A549 (cell line): ENCODE data around the gene TBC1D22A. TPM values are rescaled to one million over a fixed set of nuclear protein-coding genes. Genes with fewer than 3 reads are reported as not detected.
A peak's percentile ranks its signal among the peaks of the same experiment; 100 is the strongest.

Experiments
- ATAC-seq, 2 experiments: fragments of 200-7000 bp in 1 of 2; fragments of >200 bp in 1 of 2; cut with Nextera tagmentation in 1 of 2; cut with Tn5 transposase in 1 of 2; 3 replicates each; pipeline versions ENCODE4 v1.8.0 to v1.9.1; 2018 to 2020; ENCODE audit warnings: mild to moderate bottlenecking in 1 of 2, moderate library complexity in 1 of 2
- CTCF ChIA-PET: fragments of 300-600 bp; sonication (Branson Sonifier 250); formaldehyde crosslinking; extraction: SDS; loops from one replicate; lab custom pipeline; 2021; ENCODE audit warnings: antibody characterized with exemption, inconsistent platforms; lab: Yijun Ruan, JAX
- POLR2A ChIA-PET: fragments of 350-600 bp; formaldehyde crosslinking; extraction: SDS; loops from one replicate; lab custom pipeline; 2021; ENCODE audit warnings: antibody characterized with exemption, inconsistent platforms; lab: Yijun Ruan, JAX
- DNase-seq, 2 experiments: peaks; one replicate each; pipeline versions ENCODE4 v3.0.0 to v3.0.0-alpha.2; 2011 to 2016; ENCODE audit warnings: low read depth in 1 of 2, low spot score in 1 of 2
- FAIRE-seq: peaks from 2 replicates; lab custom pipeline; 2011; peaks lifted over from hg19 to GRCh38; lab: Jason Lieb, UNC
- H3K27ac ChIP-seq, 2 experiments: fragments of >200 bp; sonication (Bioruptor Twin); formaldehyde crosslinking; 3 replicates each; pipeline ENCODE4 v1.5.1; 2016 to 2017
- H3K4me1 ChIP-seq: fragments of >200 bp; sonication (Bioruptor Twin); formaldehyde crosslinking; 3 replicates; pipeline ENCODE4 v1.6.1; 2016
- H3K4me2 ChIP-seq: fragments of >200 bp; sonication (Bioruptor Twin); formaldehyde crosslinking; 3 replicates; pipeline ENCODE4 v1.6.1; 2016
- H3K4me3 ChIP-seq: fragments of >200 bp; sonication (Bioruptor Twin); formaldehyde crosslinking; 3 replicates; pipeline ENCODE4 v1.5.1; 2016
- H3K9me3 ChIP-seq: fragments of >200 bp; sonication (Bioruptor Twin); formaldehyde crosslinking; 3 replicates; pipeline ENCODE4 v1.6.1; 2016
- CBX2 ChIP-seq: fragments of 200-600 bp; sonication (generic); IDR thresholded peaks from 2 replicates; pipeline ENCODE4 v1.6.1; 2016; ENCODE audit warnings: low read depth, mild to moderate bottlenecking, borderline replicate concordance
- CBX8 ChIP-seq: fragments of 200-600 bp; sonication (generic); IDR thresholded peaks from 2 replicates; pipeline ENCODE4 v1.6.1; 2016
- CHD4 ChIP-seq: fragments of 200-600 bp; sonication (generic); IDR thresholded peaks from 2 replicates; pipeline ENCODE4 v1.6.1; 2016; ENCODE audit warnings: antibody characterized with exemption, mild to moderate bottlenecking, borderline replicate concordance
- EHF ChIP-seq: fragments of 250-450 bp; sonication (Bioruptor Pico); IDR thresholded peaks from 2 replicates; pipeline ENCODE4 v1.5.0; 2020; ENCODE audit warnings: mild to moderate bottlenecking
- EHMT2 ChIP-seq: fragments of 200-600 bp; sonication (generic); IDR thresholded peaks from 2 replicates; pipeline ENCODE4 v1.6.1; 2016; ENCODE audit warnings: antibody characterized with exemption, low read depth, mild to moderate bottlenecking, moderate library complexity
- EP300 ChIP-seq, 2 experiments: fragments of >200 bp; sonication (Bioruptor Twin); formaldehyde crosslinking; IDR thresholded peaks; 2 replicates in 1 of 2; 3 replicates in 1 of 2; pipeline ENCODE4 v1.6.1; 2016 to 2017
- ESRRA ChIP-seq: fragments of 150-350 bp; IDR thresholded peaks from 2 replicates; pipeline ENCODE4 v1.6.1; 2014; ENCODE audit warnings: mild to moderate bottlenecking, low read length, borderline replicate concordance
- FOSB ChIP-seq: fragments of 250-450 bp; sonication (Bioruptor Pico); IDR thresholded peaks from 2 replicates; pipeline ENCODE4 v1.5.0; 2020; ENCODE audit warnings: mild to moderate bottlenecking, moderate library complexity
- FOXS1 ChIP-seq: fragments of 250-450 bp; sonication (Bioruptor Pico); IDR thresholded peaks from 2 replicates; pipeline ENCODE4 v1.5.0; 2020; ENCODE audit warnings: mild to moderate bottlenecking, moderate library complexity
- GATA3 ChIP-seq: IDR thresholded peaks from 2 replicates; pipeline ENCODE4 v1.6.1; 2012; ENCODE audit warnings: borderline replicate concordance
- HEYL ChIP-seq: fragments of 250-450 bp; sonication (Bioruptor Pico); IDR thresholded peaks from 2 replicates; pipeline ENCODE4 v1.8.0; 2021; ENCODE audit warnings: mild to moderate bottlenecking, moderate library complexity
- JUN ChIP-seq, 2 experiments: fragments of >200 bp; sonication (Bioruptor Twin); formaldehyde crosslinking; IDR thresholded peaks; 2 replicates in 1 of 2; 3 replicates in 1 of 2; pipeline ENCODE4 v1.6.1; 2016 to 2017
- JUNB ChIP-seq: fragments of >200 bp; sonication (Bioruptor Twin); formaldehyde crosslinking; IDR thresholded peaks from 2 replicates; pipeline ENCODE4 v1.6.1; 2016
- KDM5A ChIP-seq: fragments of 200-600 bp; sonication (generic); IDR thresholded peaks from 2 replicates; pipeline ENCODE4 v1.6.1; 2016; ENCODE audit warnings: antibody characterized with exemption, mild to moderate bottlenecking
- MAZ ChIP-seq: fragments of 150-350 bp; IDR thresholded peaks from 2 replicates; pipeline ENCODE4 v1.6.1; 2014; ENCODE audit warnings: antibody characterized with exemption, low read depth, low read length, borderline replicate concordance
- NPAS2 ChIP-seq: fragments of 250-450 bp; sonication (Bioruptor Pico); IDR thresholded peaks from 2 replicates; pipeline ENCODE4 v1.8.0; 2022; ENCODE audit warnings: mild to moderate bottlenecking, moderate library complexity, borderline replicate concordance
- NR3C1 ChIP-seq: fragments of >200 bp; sonication (Bioruptor Twin); formaldehyde crosslinking; IDR thresholded peaks from 3 replicates; pipeline ENCODE4 v1.6.1; 2017
- POLR2A ChIP-seq: IDR thresholded peaks from 2 replicates; pipeline ENCODE4 v1.6.1; 2012; ENCODE audit warnings: mild to moderate bottlenecking, low read length
- POLR2AphosphoS2 ChIP-seq: conservative IDR thresholded peaks from 2 replicates; pipeline ENCODE4 v1.6.1; 2012; ENCODE audit warnings: low read length, improper control_type of control experiment, inconsistent platforms
- RAD21 ChIP-seq, 2 experiments: fragments of >200 bp in 1 of 2; sonication (Bioruptor Twin) in 1 of 2; formaldehyde crosslinking in 1 of 2; IDR thresholded peaks in 1 of 2; conservative IDR thresholded peaks in 1 of 2; 2 replicates in 1 of 2; 3 replicates in 1 of 2; pipeline ENCODE4 v1.6.1; 2012 to 2018; ENCODE audit warnings: inconsistent platforms in 1 of 2
- RCOR1 ChIP-seq: fragments of 150-350 bp; IDR thresholded peaks from 2 replicates; pipeline ENCODE4 v1.6.1; 2014; ENCODE audit warnings: antibody characterized with exemption, low read length, low read depth
- TP53 ChIP-seq: fragments of 250-450 bp; sonication (Bioruptor Pico); IDR thresholded peaks from 2 replicates; pipeline ENCODE4 v1.5.0; 2021; ENCODE audit warnings: mild to moderate bottlenecking, moderate library complexity
- ZC3H11A ChIP-seq: fragments of 450-650 bp; IDR thresholded peaks from 2 replicates; pipeline ENCODE4 v1.6.1; 2014; ENCODE audit warnings: antibody characterized with exemption, mild to moderate bottlenecking
- ZFP36 ChIP-seq: fragments of 450-650 bp; IDR thresholded peaks from 2 replicates; pipeline ENCODE4 v1.6.1; 2014; ENCODE audit warnings: borderline replicate concordance; ENCODE audit not compliant: partially characterized antibody
- ZSCAN20 ChIP-seq: fragments of 250-450 bp; sonication (Bioruptor Pico); IDR thresholded peaks from 2 replicates; pipeline ENCODE4 v1.8.0; 2022; ENCODE audit warnings: mild to moderate bottlenecking, moderate library complexity
- WGBS: methylation state at CpG from one replicate; pipeline ENCODE4 v1.1.6; 2017; ENCODE audit errors: missing lambda C conversion rate; 5-methylcytosine and 5-hydroxymethylcytosine counted together
- polyA plus RNA-seq, 4 experiments: library from polyadenylated mRNA; depleted of rRNA in 3 of 4; stranded (reverse); fragments of >200 nt; fragmentation: RNase III in 1 of 4; extraction: RNeasy Plus Mini Kit Qiagen cat#74134 plus additional on column Dnase treatment in 1 of 4; gene quantifications; 2 replicates in 3 of 4; 3 replicates in 1 of 4; pipeline ENCODE4 v1.2.3, GENCODE V29; 2011 to 2017
- TF ChIP-seq, protein P1 (sequence below): IDR thresholded peaks from 2 replicates; pipeline ENCODE4 v1.6.1; 2012; ENCODE audit warnings: low read depth, borderline replicate concordance
- TF ChIP-seq, protein P2 (sequence below): IDR thresholded peaks from 2 replicates; pipeline ENCODE4 v1.6.1; 2012
- TF ChIP-seq, protein P3 (sequence below): IDR thresholded peaks from 2 replicates; pipeline ENCODE4 v1.6.1; 2012

TBC1D22A gene
- polyA plus RNA-seq, 2 of the 4 experiments (the other 2 are of a cell fraction), result 8.9 to 10.8 TPM

DNA sequence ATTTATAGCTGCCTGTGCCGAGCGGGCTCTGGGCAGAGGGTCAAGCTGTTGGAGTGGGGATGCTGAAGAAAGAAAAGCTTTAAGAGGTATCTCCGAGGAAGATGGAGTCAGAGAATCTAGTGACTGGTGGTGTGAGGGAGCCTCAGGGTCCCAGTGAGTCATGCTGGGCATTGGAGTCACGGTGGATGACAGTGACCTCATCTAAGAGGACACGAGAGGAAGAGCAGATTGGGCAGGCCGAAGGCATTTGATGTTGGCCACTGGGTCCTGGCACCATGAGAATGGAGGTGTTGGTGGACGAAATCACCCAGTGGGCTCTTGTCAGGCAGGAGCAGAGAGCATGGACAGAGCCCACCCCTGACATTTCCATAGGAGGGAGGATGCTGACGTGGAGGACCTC, 68.4 kb downstream of the TBC1D22A start:
- no peak overlapping the region for H3K4me3 ChIP-seq
- H3K9me3 ChIP-seq, result peaks cover 19% of the 10 kb centered on the region
- 65% methylated on average over 8 of the region's 8 CpGs for WGBS
- ChIA-PET POLR2A (no interaction called here), CTCF (interaction anchor here (1.2 to 2.5 kb wide), 3 partner anchors 27 to 32 kb away, joined by 4 to 12 read pairs (median 4); no protein-coding TSS in a partner anchor)
- peak; percentile 24 to 34 for DNase-seq
- H3K4me1 ChIP-seq, result peaks cover 46% of the 10 kb centered on the region
- peak overlapping the region; percentile 95 for H3K4me2 ChIP-seq
- FAIRE-seq, result no peak
- no peak for TF ChIP-seq CHD4
- no peak for TF ChIP-seq HEYL (CRISPR knock-in tag)
- TF ChIP-seq POLR2AphosphoS2, result no peak
- no peak for TF ChIP-seq FOXS1 (CRISPR knock-in tag)
- TF ChIP-seq POLR2A, result no peak
- no peak for TF ChIP-seq CBX8
- TF ChIP-seq GATA3, result no peak
- no peak for TF ChIP-seq FOSB (CRISPR knock-in tag)
- TF ChIP-seq ZC3H11A, result no peak
- TF ChIP-seq ZFP36, result no peak
- no peak for TF ChIP-seq CBX2
- TF ChIP-seq, protein P1, sequence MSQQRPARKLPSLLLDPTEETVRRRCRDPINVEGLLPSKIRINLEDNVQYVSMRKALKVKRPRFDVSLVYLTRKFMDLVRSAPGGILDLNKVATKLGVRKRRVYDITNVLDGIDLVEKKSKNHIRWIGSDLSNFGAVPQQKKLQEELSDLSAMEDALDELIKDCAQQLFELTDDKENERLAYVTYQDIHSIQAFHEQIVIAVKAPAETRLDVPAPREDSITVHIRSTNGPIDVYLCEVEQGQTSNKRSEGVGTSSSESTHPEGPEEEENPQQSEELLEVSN, result no peak
- no peak for TF ChIP-seq TP53 (CRISPR knock-in tag)
- TF ChIP-seq EHMT2, result no peak
- TF ChIP-seq NR3C1, result no peak
- TF ChIP-seq JUNB, result no peak
- TF ChIP-seq EHF, result no peak
- no peak for TF ChIP-seq RCOR1
- TF ChIP-seq JUN (IDR thresholded peaks at IDR 0.05), result no peak
- no peak for ATAC-seq
- peak overlapping the region; percentile 96 for H3K27ac ChIP-seq

DNA sequence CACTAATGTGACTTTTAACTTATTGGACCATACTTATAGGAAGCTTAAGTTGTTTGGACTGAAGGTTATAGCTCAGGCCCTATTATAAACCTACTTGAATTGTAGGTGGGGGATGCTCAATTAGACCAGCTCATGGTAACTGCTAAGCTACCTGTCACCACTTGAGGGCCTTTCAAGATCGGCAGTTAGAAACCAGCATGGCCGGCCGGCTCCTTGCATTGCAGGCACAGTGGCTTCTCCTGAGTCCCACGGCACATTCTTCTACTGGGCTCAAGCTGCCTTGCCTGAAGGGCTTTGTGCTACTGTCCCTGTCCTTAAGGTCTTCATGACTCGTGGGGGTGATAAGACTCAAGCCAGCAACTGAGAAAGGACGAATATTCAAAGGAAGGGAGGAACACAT, 70.8 kb downstream of the TBC1D22A start:
- Histone ChIP-seq H3K4me1 (peaks cover 36% of the 10 kb centered on the region), H3K4me2 (no peak overlapping the region)
- TF ChIP-seq EHMT2 (no peak), ZC3H11A (no peak), RAD21 (conservative IDR thresholded peaks at IDR 0.05 in 1 of 2, IDR thresholded peaks at IDR 0.05 in 1 of 2) (peak in 1 of 2 experiments; percentile 41; a peak in 2 of 5 replicates), POLR2A (no peak)
- TF ChIP-seq, all 56 proteins: peak for 1
- Histone ChIP-seq H3K9me3 (peaks cover 26% of the 10 kb centered on the region), H3K4me3 (no peak overlapping the region), H3K27ac (peak overlapping the region in 1 of 2 experiments; percentile 60; a peak in 2 of 6 replicates)
- DNase-seq, result peak; percentile 22 to 44
- 84% methylated on average over 3 of the region's 6 CpGs for WGBS
- ChIA-PET POLR2A (no interaction called here), CTCF (interaction anchor here (1.0 to 1.4 kb wide), 4 partner anchors 10 to 35 kb away, joined by 3 to 6 read pairs (median 4); no protein-coding TSS in a partner anchor)
- ATAC-seq, result no peak
- FAIRE-seq, result no peak

DNA sequence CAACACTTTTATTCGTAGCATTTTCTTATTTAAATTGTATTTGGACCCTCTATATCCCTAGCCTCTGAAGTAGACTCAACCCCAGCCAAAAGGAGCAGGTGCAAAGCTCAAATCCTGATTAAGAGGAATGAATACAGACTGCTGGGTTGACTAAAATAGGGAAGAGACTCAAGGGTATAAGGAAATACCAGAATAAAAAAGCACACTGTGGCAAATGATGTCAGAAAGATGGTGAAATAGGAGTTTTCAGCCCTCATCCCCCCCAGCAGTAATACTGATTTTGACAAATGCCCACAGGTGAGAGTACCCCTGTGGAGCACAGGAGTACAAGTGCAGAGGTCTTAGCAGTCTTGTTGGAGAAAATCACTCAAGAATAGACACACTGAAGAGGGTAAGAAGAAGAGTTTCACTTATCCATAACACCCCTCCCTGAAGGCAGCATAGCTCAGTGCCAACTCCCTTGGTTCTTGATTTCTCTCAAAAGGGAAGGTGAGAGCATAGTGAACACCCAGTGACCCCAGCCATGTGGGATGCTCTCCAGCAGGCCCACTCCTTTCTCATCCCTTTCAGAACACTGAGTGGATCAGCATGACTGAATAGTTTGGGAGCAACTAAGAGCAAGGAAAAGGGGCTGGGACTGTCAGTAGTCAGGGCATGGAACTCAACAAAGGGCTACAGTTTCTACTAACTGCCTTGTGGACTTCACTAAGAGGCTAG, 71.7 kb downstream of the TBC1D22A start:
- CTCF ChIA-PET, result interaction anchor here (1.0 to 1.3 kb wide), 3 partner anchors 11 to 36 kb away, joined by 3 to 6 read pairs (median 3); no protein-coding TSS in a partner anchor
- H3K9me3 ChIP-seq, result peaks cover 26% of the 10 kb centered on the region
- H3K4me1 ChIP-seq, result peaks cover 26% of the 10 kb centered on the region
- H3K4me2 ChIP-seq, result no peak overlapping the region
- DNase-seq (no peak), FAIRE-seq (no peak), ATAC-seq (no peak)
- no peak overlapping the region for H3K4me3 ChIP-seq
- POLR2A ChIA-PET, result no interaction called here
- 91% methylated on average over 1 of the region's 1 CpG for WGBS
- no peak for TF ChIP-seq KDM5A
- TF ChIP-seq ZSCAN20 (CRISPR knock-in tag), result no peak
- TF ChIP-seq EP300 (IDR thresholded peaks at IDR 0.05), result no peak
- TF ChIP-seq, protein P2, sequence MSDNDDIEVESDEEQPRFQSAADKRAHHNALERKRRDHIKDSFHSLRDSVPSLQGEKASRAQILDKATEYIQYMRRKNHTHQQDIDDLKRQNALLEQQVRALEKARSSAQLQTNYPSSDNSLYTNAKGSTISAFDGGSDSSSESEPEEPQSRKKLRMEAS, result no peak
- TF ChIP-seq, protein P3, sequence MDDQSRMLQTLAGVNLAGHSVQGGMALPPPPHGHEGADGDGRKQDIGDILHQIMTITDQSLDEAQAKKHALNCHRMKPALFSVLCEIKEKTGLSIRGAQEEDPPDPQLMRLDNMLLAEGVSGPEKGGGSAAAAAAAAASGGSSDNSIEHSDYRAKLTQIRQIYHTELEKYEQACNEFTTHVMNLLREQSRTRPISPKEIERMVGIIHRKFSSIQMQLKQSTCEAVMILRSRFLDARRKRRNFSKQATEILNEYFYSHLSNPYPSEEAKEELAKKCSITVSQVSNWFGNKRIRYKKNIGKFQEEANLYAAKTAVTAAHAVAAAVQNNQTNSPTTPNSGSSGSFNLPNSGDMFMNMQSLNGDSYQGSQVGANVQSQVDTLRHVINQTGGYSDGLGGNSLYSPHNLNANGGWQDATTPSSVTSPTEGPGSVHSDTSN, result no peak
- no peak for TF ChIP-seq NPAS2 (CRISPR knock-in tag)
- TF ChIP-seq ZC3H11A, result no peak
- TF ChIP-seq ESRRA, result no peak
- TF ChIP-seq MAZ, result no peak
- no peak overlapping the region for H3K27ac ChIP-seq
